Iris pigment epithelial cell (primary cell): ENCODE results near the gene GSC.
"Not testable (repeated sequence)": the region's sequence is repeated elsewhere in the genome, so short reads cannot be mapped to it uniquely, and the experiment has no call there.

Experiments
- DNase-seq: peaks from one replicate; pipeline ENCODE4 v3.0.0-alpha.2; 2011; ENCODE audit warnings: low read depth

Gene GSC

GRCh38 chr14:94769391-94770250 is at the start of gene GSC:
Gene GSC, minus strand, starts transcription at chr14:94770113. Its CDS starts 98 bp downstream, at chr14:94770015.
- peak; percentile 48 for DNase-seq

GRCh38 chr14:94819531-94819930 is 49.6 kb upstream of the GSC start:
- no peak for DNase-seq

GRCh38 chr14:94816113-94816512 is 46.2 kb upstream of the GSC start:
- no peak for DNase-seq

- no peak for DNase-seq
Measured at GRCh38 chr14:94805680-94806288, 35.9 kb upstream of the GSC start.

GRCh38 chr14:94801225-94801624 is 31.3 kb upstream of the GSC start:
- DNase-seq: no peak

- not testable (repeated sequence) for DNase-seq
Measured at GRCh38 chr14:94800764-94801163, 30.9 kb upstream of the GSC start.

- no peak for DNase-seq
Measured at GRCh38 chr14:94797887-94798286, 28.0 kb upstream of the GSC start.

GRCh38 chr14:94796278-94796677 is 26.4 kb upstream of the GSC start:
- DNase-seq: no peak

GRCh38 chr14:94795372-94795771 is 25.5 kb upstream of the GSC start:
- no peak for DNase-seq

GRCh38 chr14:94793901-94794300 is 24.0 kb upstream of the GSC start:
- DNase-seq: no peak

- no peak for DNase-seq
Measured at GRCh38 chr14:94787655-94788054, 17.7 kb upstream of the GSC start.

- no peak for DNase-seq
Measured at GRCh38 chr14:94787092-94787491, 17.2 kb upstream of the GSC start.

- DNase-seq: no peak
Measured at GRCh38 chr14:94780536-94781399, 10.9 kb upstream of the GSC start.

- DNase-seq: no peak
Measured at GRCh38 chr14:94779713-94780112, 9.8 kb upstream of the GSC start.

GRCh38 chr14:94775871-94776210 is 5.9 kb upstream of the GSC start:
- peak; percentile 57 for DNase-seq

GRCh38 chr14:94775091-94775870 is 5.4 kb upstream of the GSC start:
- DNase-seq: peak; percentile 20

- DNase-seq: no peak
Measured at GRCh38 chr14:94774344-94775090, 4.6 kb upstream of the GSC start.

- no peak for DNase-seq
Measured at GRCh38 chr14:94773655-94774343, 3.9 kb upstream of the GSC start.

- DNase-seq: no peak
Measured at GRCh38 chr14:94773061-94773648, 3.2 kb upstream of the GSC start.

GRCh38 chr14:94772548-94772947 is 2.6 kb upstream of the GSC start:
- DNase-seq: no peak
